Naive thymus-derived CD4-positive, alpha-beta T cell (primary cell): Measurements from ENCODE around the gene CLCN1. TPM values are rescaled to one million over a fixed set of nuclear protein-coding genes. Genes with fewer than 3 reads are reported as not detected.

Experiments used
- ATAC-seq: fragments of 150-1000 bp; cut with Tn5 transposase; 2 replicates; pipeline ENCODE4 v1.10.0; 2021; ENCODE audit warnings: mild to moderate bottlenecking, moderate library complexity
- CTCF ChIA-PET: fragments of 350-600 bp; sonication (Branson Sonifier 250); formaldehyde crosslinking; loops from one replicate; lab custom pipeline; 2021; ENCODE audit warnings: antibody characterized with exemption; lab: Charles Lee
- POLR2A ChIA-PET: fragments of 350-600 bp; sonication (Branson Sonifier 250); formaldehyde crosslinking; loops from one replicate; lab custom pipeline; 2021; ENCODE audit warnings: antibody characterized with exemption, inconsistent platforms; lab: Charles Lee
- DNase-seq, 9 donors: peaks; one replicate each; pipeline versions ENCODE4 v3.0.0 to v3.0.0-alpha.2; 2020 to 2022; ENCODE audit warnings: mixed read lengths in 1 of 9
- H3K27ac ChIP-seq: one replicate; pipeline ENCODE4 v1.7.0; 2013; ENCODE audit warnings: mild to moderate bottlenecking, low read depth, low read length, moderate library complexity
- H3K27me3 ChIP-seq, 2 donors: one replicate each; pipeline ENCODE4 v1.7.0; 2013; ENCODE audit warnings: low read length in 2 of 2, mild to moderate bottlenecking in 2 of 2, moderate library complexity in 2 of 2; ENCODE audit not compliant: control insufficient read depth in 2 of 2, insufficient read depth in 2 of 2
- H3K36me3 ChIP-seq, 3 experiments: 1 replicate in 2 of 3; 2 replicates in 1 of 3; pipeline ENCODE4 v1.7.0; 2013; ENCODE audit warnings: low read length in 3 of 3, mild to moderate bottlenecking in 3 of 3, moderate library complexity in 1 of 3; ENCODE audit not compliant: insufficient read depth in 3 of 3, control insufficient read depth in 2 of 3
- H3K4me1 ChIP-seq, 2 donors: one replicate each; pipeline ENCODE4 v1.7.0; 2013; ENCODE audit warnings: low read length in 2 of 2, mild to moderate bottlenecking in 2 of 2, moderate library complexity in 1 of 2; ENCODE audit not compliant: control insufficient read depth in 2 of 2, insufficient read depth in 2 of 2
- H3K4me3 ChIP-seq: 2 replicates; pipeline ENCODE4 v1.7.0; 2013; ENCODE audit warnings: mild to moderate bottlenecking, low read length
- H3K9me3 ChIP-seq, 3 experiments: 1 replicate in 2 of 3; 2 replicates in 1 of 3; pipeline ENCODE4 v1.7.0; 2013; ENCODE audit warnings: low read length in 3 of 3; ENCODE audit not compliant: control insufficient read depth in 2 of 3
- H3K27ac Mint-ChIP-seq, 9 donors: one replicate each; pipeline ENCODE4 v1.8.0; 2020 to 2022; ENCODE audit warnings: mixed read lengths in 9 of 9, mild to moderate bottlenecking in 8 of 9, moderate library complexity in 5 of 9, inconsistent platforms in 2 of 9
- H3K27me3 Mint-ChIP-seq, 5 donors: one replicate each; pipeline ENCODE4 v1.8.0; 2021 to 2022; ENCODE audit warnings: mixed read lengths in 5 of 5, mild to moderate bottlenecking in 1 of 5
- H3K36me3 Mint-ChIP-seq, 5 donors: one replicate each; pipeline ENCODE4 v1.8.0; 2020 to 2022; ENCODE audit warnings: mixed read lengths in 5 of 5, mild to moderate bottlenecking in 3 of 5, inconsistent platforms in 1 of 5
- H3K4me1 Mint-ChIP-seq, 7 donors: one replicate each; pipeline ENCODE4 v1.8.0; 2020 to 2022; ENCODE audit warnings: mixed read lengths in 7 of 7, mild to moderate bottlenecking in 3 of 7, inconsistent platforms in 1 of 7
- H3K4me3 Mint-ChIP-seq, 10 donors: one replicate each; pipeline ENCODE4 v1.8.0; 2020 to 2022; ENCODE audit warnings: mild to moderate bottlenecking in 10 of 10, mixed read lengths in 10 of 10, moderate library complexity in 6 of 10, inconsistent platforms in 2 of 10
- H3K9me3 Mint-ChIP-seq, 11 donors: one replicate each; pipeline ENCODE4 v1.8.0; 2020 to 2022; ENCODE audit warnings: mixed read lengths in 11 of 11, mild to moderate bottlenecking in 4 of 11, inconsistent platforms in 1 of 11, moderate library complexity in 1 of 11
- intact Hi-C, 2 donors: fragments of 100-400 bp; cut with micrococcal nuclease; formaldehyde crosslinking; loops; one replicate each; pipeline ENCODE4 v1.15.1; 2023
- microRNA-seq: library from miRNA; unstranded; fragments of <30 nt; microRNA quantifications from one replicate; pipeline ENCODE4 v1.2.0, GENCODE V29; 2022; ENCODE audit warnings: borderline microRNAs expressed
- polyA plus RNA-seq, 2 donors: library from polyadenylated mRNA; unstranded; fragments of 300-500 nt; fragmentation: Illumina TruSeq; gene quantifications; one replicate each; pipeline ENCODE4 v1.2.3, GENCODE V29; 2021
- total RNA-seq, 6 experiments: library from RNA in 5 of 6; stranded (reverse) in 5 of 6; gene quantifications; 1 replicate in 5 of 6; 2 replicates in 1 of 6; pipeline ENCODE4 v1.2.3 and lab custom pipeline; 2021 to 2026

CLCN1 gene
- total and polyA plus RNA-seq, 7 experiments from 2014 or later = 0.07 to 0.51 TPM; not detected in 5

GRCh38 chr7:143399151-143399550, 83.2 kb downstream of the CLCN1 start:
- intact Hi-C loops = no loop called here
- no peaks in the 10 kb centered on the region for H3K9me3 Mint-ChIP-seq
- no peaks in the 10 kb centered on the region for H3K4me1 ChIP-seq
- H3K4me1 Mint-ChIP-seq = peaks cover 7 to 38% (median 29%) of the 10 kb centered on the region in 7 donors
- no peaks in the 10 kb centered on the region for H3K9me3 ChIP-seq
- ATAC-seq = no peak
- H3K27ac ChIP-seq = no peak overlapping the region
- no peak overlapping the region for H3K4me3 ChIP-seq
- peak overlapping the region in 2 of 9 donors; percentile 3 to 17 for H3K27ac Mint-ChIP-seq
- DNase-seq = no peak
- H3K27me3 ChIP-seq = no peaks in the 10 kb centered on the region
- H3K27me3 Mint-ChIP-seq = peaks cover 0 to 2% (median 0%) of the 10 kb centered on the region in 5 donors
- POLR2A ChIA-PET = interaction anchor here (1.2 to 11.4 kb wide), 2 partner anchors 9 to 20 kb away, joined by 4 to 223 read pairs; partner anchors contain the start of gene ZYX
- H3K36me3 ChIP-seq = peaks cover 0 to 80% (median 16%) of the 10 kb centered on the region in 3 experiments
- peaks cover 0 to 36% (median 11%) of the 10 kb centered on the region in 5 donors for H3K36me3 Mint-ChIP-seq
- no peak overlapping the region for H3K4me3 Mint-ChIP-seq
- CTCF ChIA-PET = interaction anchor here (1.2 kb wide), 1 partner anchor 8 kb away, joined by 4 read pairs; no protein-coding TSS in a partner anchor

DNA sequence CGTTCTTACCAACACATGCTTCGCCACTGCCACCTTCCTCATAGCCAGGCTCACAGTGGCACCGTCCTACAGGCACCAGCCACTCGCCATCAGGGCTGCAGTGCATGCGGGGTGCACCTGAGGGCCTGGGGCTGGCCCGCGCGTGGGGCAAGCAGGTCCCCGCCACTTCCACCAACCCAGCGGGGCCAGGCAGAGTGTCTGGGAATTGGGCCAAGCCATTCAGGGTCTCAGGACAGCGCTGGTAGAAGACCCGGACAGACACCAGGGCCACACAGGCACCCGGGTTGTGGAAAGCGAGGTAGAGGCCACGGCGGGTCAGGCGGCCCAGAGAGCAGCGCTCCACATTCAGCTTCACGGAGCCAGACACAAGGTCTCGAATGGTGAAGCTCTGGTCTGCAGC, 83.7 kb downstream of the CLCN1 start:
- no peak overlapping the region for H3K4me3 Mint-ChIP-seq
- Histone ChIP-seq H3K9me3 (no peaks in the 10 kb centered on the region), H3K36me3 (peaks cover 0 to 77% (median 16%) of the 10 kb centered on the region in 3 experiments), H3K27me3 (no peaks in the 10 kb centered on the region), H3K4me3 (no peak overlapping the region), H3K27ac (no peak overlapping the region), H3K4me1 (peaks cover 0 to 2% of the 10 kb centered on the region in 2 donors)
- H3K9me3 Mint-ChIP-seq = no peaks in the 10 kb centered on the region
- no peak for ATAC-seq
- DNase-seq = no peak
- H3K36me3 Mint-ChIP-seq = peaks cover 0 to 39% (median 11%) of the 10 kb centered on the region in 5 donors
- POLR2A ChIA-PET = interaction anchor here (1.2 to 11.4 kb wide), 3 partner anchors 9 to 34 kb away, joined by 4 to 223 read pairs (median 5); partner anchors contain the start of gene ZYX
- peak overlapping the region in 1 of 9 donors; percentile 17 for H3K27ac Mint-ChIP-seq
- intact Hi-C loops = no loop called here
- CTCF ChIA-PET = interaction anchor here (1.0 to 1.2 kb wide), 3 partner anchors 8 to 20 kb away, joined by 3 to 5 read pairs (median 4); no protein-coding TSS in a partner anchor
- H3K27me3 Mint-ChIP-seq = peaks cover 0 to 4% (median 0%) of the 10 kb centered on the region in 5 donors
- H3K4me1 Mint-ChIP-seq = peaks cover 5 to 42% (median 32%) of the 10 kb centered on the region in 7 donors

DNA sequence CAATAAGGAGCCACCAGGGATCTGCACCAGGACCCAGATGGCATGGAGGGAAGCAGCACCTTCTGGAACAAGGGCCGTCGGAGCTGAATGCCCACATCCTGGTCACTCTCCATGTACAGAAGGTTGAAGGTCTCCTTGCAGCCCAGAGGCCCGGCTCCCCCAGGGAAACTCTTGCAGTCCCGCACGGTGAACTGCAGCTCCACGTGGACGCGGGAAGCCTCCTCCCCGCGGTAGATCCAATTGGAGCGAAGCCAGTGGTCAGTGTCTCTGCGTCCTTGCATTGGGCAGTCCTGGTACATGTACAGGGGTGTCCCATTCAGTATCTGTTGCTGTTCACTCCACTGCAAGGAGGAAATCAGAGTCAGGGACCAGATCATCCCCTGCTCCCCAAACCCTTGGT, 85.4 kb downstream of the CLCN1 start:
- H3K4me3 ChIP-seq = no peak overlapping the region
- DNase-seq (no peak), ATAC-seq (no peak)
- intact Hi-C loops = no loop called here
- peaks cover 0 to 52% (median 41%) of the 10 kb centered on the region in 7 donors for H3K4me1 Mint-ChIP-seq
- no peaks in the 10 kb centered on the region for H3K9me3 ChIP-seq
- H3K27me3 ChIP-seq = no peaks in the 10 kb centered on the region
- H3K4me3 Mint-ChIP-seq = no peak overlapping the region
- peaks cover 0 to 67% (median 7%) of the 10 kb centered on the region in 3 experiments for H3K36me3 ChIP-seq
- H3K27ac Mint-ChIP-seq = peak overlapping the region in 6 of 9 donors; percentile 41 to 82 (median 63)
- H3K9me3 Mint-ChIP-seq = no peaks in the 10 kb centered on the region
- peaks cover 0 to 7% (median 0%) of the 10 kb centered on the region in 5 donors for H3K27me3 Mint-ChIP-seq
- H3K4me1 ChIP-seq = peaks cover 3 to 19% of the 10 kb centered on the region in 2 donors
- peaks cover 0 to 39% (median 8%) of the 10 kb centered on the region in 5 donors for H3K36me3 Mint-ChIP-seq
- ChIA-PET POLR2A (interaction anchor here (0.5 to 11.4 kb wide), 5 partner anchors 8 to 139 kb away, joined by 3 to 223 read pairs (median 3); partner anchors contain the start of gene ZYX), CTCF (interaction anchor here (2.4 kb wide), 1 partner anchor 22 kb away, joined by 13 read pairs; no protein-coding TSS in a partner anchor)
- peak overlapping the region; percentile 3 for H3K27ac ChIP-seq

Small RNA genes within 50 kb of the gene (microRNA-seq; reads per million reads assigned to microRNA genes)
- not detected for gene MIR6892

Other genes with a start within 250 kb of the CLCN1 start
- gene PIP, start 184.0 kb upstream of the CLCN1 start, total RNA-seq = not detected
- gene PIP, start 184.0 kb upstream of the CLCN1 start, polyA plus RNA-seq = not detected
- not detected for gene TAS2R39, start 132.7 kb upstream of the CLCN1 start, total RNA-seq
- gene TAS2R39, start 132.7 kb upstream of the CLCN1 start, polyA plus RNA-seq = not detected
- not detected for gene TAS2R40, start 94.1 kb upstream of the CLCN1 start, total RNA-seq
- not detected for gene TAS2R40, start 94.1 kb upstream of the CLCN1 start, polyA plus RNA-seq
- gene GSTK1, start 52.7 kb upstream of the CLCN1 start, total RNA-seq = 100 to 1,000 TPM; 253 to 385 (median 311) TPM
- 100 to 1,000 TPM; 398 to 470 TPM for gene GSTK1, start 52.7 kb upstream of the CLCN1 start, polyA plus RNA-seq
- gene TMEM139, start 31.2 kb upstream of the CLCN1 start, total RNA-seq = under 1 TPM in 4 of 5 experiments, not detected in 1; 0.32 to 0.62 (median 0.51) TPM
- gene TMEM139, start 31.2 kb upstream of the CLCN1 start, polyA plus RNA-seq = under 1 TPM; 0.46 TPM
- gene CASP2, start 27.8 kb upstream of the CLCN1 start, total RNA-seq = 10 to 100 TPM; 29.6 to 97.7 (median 69.1) TPM
- 10 to 100 TPM; 14.4 to 24.4 TPM for gene CASP2, start 27.8 kb upstream of the CLCN1 start, polyA plus RNA-seq
- 1 to 10 TPM in 1 of 5 experiments, under 1 TPM in 2, not detected in 2; 0.19 to 1.4 (median 0.53) TPM for gene FAM131B, start 46.6 kb downstream of the CLCN1 start, total RNA-seq
- gene FAM131B, start 46.6 kb downstream of the CLCN1 start, polyA plus RNA-seq = not detected
- 100 to 1,000 TPM; 110 to 264 (median 124) TPM for gene ZYX, start 65.2 kb downstream of the CLCN1 start, total RNA-seq
- 100 to 1,000 TPM in 1 of 2 donors, 10 to 100 TPM in 1; 54.2 to 101 TPM for gene ZYX, start 65.2 kb downstream of the CLCN1 start, polyA plus RNA-seq
- 10 to 100 TPM in 4 of 5 experiments, 1 to 10 TPM in 1; 4.1 to 63.1 (median 33.6) TPM for gene EPHA1, start 92.7 kb downstream of the CLCN1 start, total RNA-seq
- gene EPHA1, start 92.7 kb downstream of the CLCN1 start, polyA plus RNA-seq = 10 to 100 TPM; 10.9 to 41.4 TPM
- 1 to 10 TPM in 4 of 5 experiments, not detected in 1; 1.4 to 2.5 (median 1.8) TPM for gene TAS2R60, start 127.3 kb downstream of the CLCN1 start, total RNA-seq
- gene TAS2R60, start 127.3 kb downstream of the CLCN1 start, polyA plus RNA-seq = under 1 TPM in 1 of 2 donors, not detected in 1; 0.33 TPM
- gene TAS2R41, start 161.8 kb downstream of the CLCN1 start, total RNA-seq = 1 to 10 TPM in 4 of 5 experiments, not detected in 1; 1.7 to 3.4 (median 2.0) TPM
- not detected for gene TAS2R41, start 161.8 kb downstream of the CLCN1 start, polyA plus RNA-seq